SU-DHL-6 (cell line): Measurements from ENCODE around the gene THRA.

Experiments used
- H2AFZ ChIP-seq: fragments of 200-600 bp; sonication (generic); 2 replicates; pipeline ENCODE4 v1.6.1; 2014; ENCODE audit warnings: low read depth, mild to moderate bottlenecking, moderate library complexity, mixed read lengths, antibody characterized with exemption, low read length; ENCODE audit not compliant: severe bottlenecking
- H3F3A ChIP-seq: fragments of 200-600 bp; shearing (Covaris generic); 2 replicates; pipeline ENCODE4 v1.6.0; 2016; ENCODE audit warnings: antibody characterized with exemption, mild to moderate bottlenecking; ENCODE audit not compliant: insufficient read depth
- H3K27ac ChIP-seq: fragments of 200-600 bp; sonication (generic); 2 replicates; pipeline ENCODE4 v1.5.1; 2016; ENCODE audit warnings: low read depth, mild to moderate bottlenecking, low read length, moderate library complexity, mixed read lengths
- H3K27me3 ChIP-seq: fragments of 200-600 bp; sonication (generic), shearing (Covaris generic); 2 replicates; pipeline ENCODE4 v1.6.0; 2014; ENCODE audit warnings: mild to moderate bottlenecking, low read length
- H3K36me3 ChIP-seq: fragments of 200-600 bp; sonication (generic); 2 replicates; pipeline ENCODE4 v1.6.1; 2014; ENCODE audit warnings: mild to moderate bottlenecking, low read length, mixed read lengths
- H3K4me2 ChIP-seq: fragments of 300-600, 200-600 bp; shearing (Covaris generic), sonication (generic); 2 replicates; pipeline ENCODE4 v1.6.0; 2014; ENCODE audit warnings: low read length, low read depth, mild to moderate bottlenecking; ENCODE audit not compliant: poor library complexity, severe bottlenecking
- H3K4me3 ChIP-seq: fragments of 200-600 bp; sonication (generic); 2 replicates; pipeline ENCODE4 v1.5.1; 2014; ENCODE audit warnings: antibody characterized with exemption, low read length, mild to moderate bottlenecking, mixed read lengths; ENCODE audit not compliant: insufficient read depth, poor library complexity, severe bottlenecking
- H3K79me2 ChIP-seq: fragments of 200-600 bp; sonication (generic); 2 replicates; pipeline ENCODE4 v1.6.1; 2014; ENCODE audit warnings: mild to moderate bottlenecking, low read length, moderate library complexity; ENCODE audit not compliant: insufficient read depth
- H3K9ac ChIP-seq: fragments of 200-600 bp; sonication (generic); 2 replicates; pipeline ENCODE4 v1.7.0; 2014; ENCODE audit warnings: mild to moderate bottlenecking, low read length
- H3K9me2 ChIP-seq: fragments of 200-600 bp; sonication (generic); replicated peaks from 2 replicates; pipeline ENCODE4 v1.6.1; 2014; ENCODE audit warnings: low read length; ENCODE audit not compliant: insufficient read depth
- H3K9me3 ChIP-seq: fragments of 200-600 bp; sonication (generic); 2 replicates; pipeline ENCODE4 v1.6.1; 2014; ENCODE audit warnings: low read length, mixed read lengths; ENCODE audit not compliant: insufficient read depth
- H4K20me1 ChIP-seq: fragments of 200-600 bp; sonication (generic); 2 replicates; pipeline ENCODE4 v1.6.1; 2014; ENCODE audit warnings: low read depth, mild to moderate bottlenecking, antibody characterized with exemption, low read length, moderate library complexity, mixed read lengths
- EZH2phosphoT487 ChIP-seq: fragments of 200-600 bp; sonication (generic), shearing (Covaris generic); conservative IDR thresholded peaks from 2 replicates; pipeline ENCODE4 v1.6.1; 2018; ENCODE audit warnings: mild to moderate bottlenecking, antibody characterized with exemption, low read length, moderate library complexity, mixed read lengths
- TF ChIP-seq, protein P1 (sequence below): fragments of 200-600 bp; sonication (generic); IDR thresholded peaks from one replicate; pipeline ENCODE4 v1.5.1; 2017; ENCODE audit warnings: antibody characterized with exemption, mild to moderate bottlenecking, low read length, moderate library complexity; ENCODE audit not compliant: insufficient read depth, poor library complexity, severe bottlenecking

The THRA gene

DNA sequence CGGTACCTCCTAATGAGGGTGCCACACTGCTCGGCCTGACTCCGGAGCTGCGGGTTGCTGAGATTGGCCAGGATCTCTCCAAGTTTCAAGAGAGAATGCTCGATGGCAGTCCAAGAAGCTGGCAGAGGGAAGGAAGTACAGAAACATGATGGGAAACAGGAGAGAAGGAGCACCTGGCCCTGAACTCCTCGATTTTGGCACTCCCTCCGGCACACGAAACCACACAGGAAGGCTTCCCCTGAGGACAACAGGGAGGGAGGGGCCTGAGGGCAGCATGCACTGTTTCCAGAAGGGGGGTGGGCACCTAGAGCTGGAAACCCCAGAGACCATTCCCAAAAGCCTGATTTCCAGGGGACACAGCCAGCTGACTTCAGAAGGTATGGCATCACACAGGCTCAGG is 29.4 kb upstream of the THRA start:
- Histone ChIP-seq H3K9me2 (no peaks in the 10 kb centered on the region), H3K9ac (no peak overlapping the region), H3K4me3 (no peak overlapping the region), H3K27ac (no peak overlapping the region), H2AFZ (no peak overlapping the region), H3K27me3 (no peaks in the 10 kb centered on the region), H3K36me3 (no peaks in the 10 kb centered on the region), H3F3A (no peaks in the 10 kb centered on the region), H3K79me2 (no peaks in the 10 kb centered on the region), H3K9me3 (no peaks in the 10 kb centered on the region), H3K4me2 (no peak overlapping the region), H4K20me1 (no peaks in the 10 kb centered on the region)
- TF ChIP-seq, protein P1, sequence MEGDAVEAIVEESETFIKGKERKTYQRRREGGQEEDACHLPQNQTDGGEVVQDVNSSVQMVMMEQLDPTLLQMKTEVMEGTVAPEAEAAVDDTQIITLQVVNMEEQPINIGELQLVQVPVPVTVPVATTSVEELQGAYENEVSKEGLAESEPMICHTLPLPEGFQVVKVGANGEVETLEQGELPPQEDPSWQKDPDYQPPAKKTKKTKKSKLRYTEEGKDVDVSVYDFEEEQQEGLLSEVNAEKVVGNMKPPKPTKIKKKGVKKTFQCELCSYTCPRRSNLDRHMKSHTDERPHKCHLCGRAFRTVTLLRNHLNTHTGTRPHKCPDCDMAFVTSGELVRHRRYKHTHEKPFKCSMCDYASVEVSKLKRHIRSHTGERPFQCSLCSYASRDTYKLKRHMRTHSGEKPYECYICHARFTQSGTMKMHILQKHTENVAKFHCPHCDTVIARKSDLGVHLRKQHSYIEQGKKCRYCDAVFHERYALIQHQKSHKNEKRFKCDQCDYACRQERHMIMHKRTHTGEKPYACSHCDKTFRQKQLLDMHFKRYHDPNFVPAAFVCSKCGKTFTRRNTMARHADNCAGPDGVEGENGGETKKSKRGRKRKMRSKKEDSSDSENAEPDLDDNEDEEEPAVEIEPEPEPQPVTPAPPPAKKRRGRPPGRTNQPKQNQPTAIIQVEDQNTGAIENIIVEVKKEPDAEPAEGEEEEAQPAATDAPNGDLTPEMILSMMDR: no peak
- no peak for TF ChIP-seq EZH2phosphoT487

DNA sequence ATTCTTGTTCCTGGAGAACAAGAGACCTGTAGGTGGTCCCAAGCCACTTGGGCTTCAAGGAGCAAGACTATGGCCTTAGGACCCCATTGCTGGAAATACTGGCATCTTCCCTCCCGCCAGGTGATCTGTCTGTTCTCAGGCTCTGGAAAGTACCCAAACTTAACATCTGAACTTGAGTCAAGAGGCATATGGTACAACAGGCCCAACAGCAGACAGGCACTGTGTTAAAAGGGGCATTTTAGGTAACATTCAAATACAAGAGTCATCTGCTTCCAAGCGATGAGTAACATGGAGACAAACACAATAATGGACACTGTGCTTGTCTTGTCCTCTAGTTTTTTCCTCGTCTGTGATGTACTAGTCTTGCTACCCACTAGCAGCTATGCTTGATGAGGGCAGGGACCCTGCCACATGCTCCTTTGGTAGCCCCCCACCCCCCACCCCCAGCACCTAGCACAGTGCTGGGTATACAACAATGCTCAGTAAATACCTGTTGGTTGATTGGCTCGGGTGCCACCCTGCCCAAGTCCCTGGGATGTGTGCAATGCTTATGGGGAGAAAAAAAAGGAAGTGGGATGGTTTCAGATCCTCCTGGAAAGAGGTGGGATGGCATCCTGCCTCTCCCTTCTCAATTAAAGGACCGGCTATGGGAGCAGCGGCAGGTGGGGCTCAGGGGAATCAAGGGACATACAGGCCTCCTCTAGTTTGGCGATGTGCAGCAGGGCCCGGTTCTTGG is 28.2 kb upstream of the THRA start:
- Histone ChIP-seq H3K27ac (no peak overlapping the region), H3K9me2 (no peaks in the 10 kb centered on the region), H3K4me3 (no peak overlapping the region), H3K9me3 (no peaks in the 10 kb centered on the region), H3K4me2 (no peak overlapping the region), H3K79me2 (no peaks in the 10 kb centered on the region), H2AFZ (no peak overlapping the region), H3F3A (no peaks in the 10 kb centered on the region), H3K36me3 (no peaks in the 10 kb centered on the region), H3K9ac (no peak overlapping the region), H4K20me1 (no peaks in the 10 kb centered on the region), H3K27me3 (no peaks in the 10 kb centered on the region)
- TF ChIP-seq, protein P1: no peak
- TF ChIP-seq EZH2phosphoT487: no peak

DNA sequence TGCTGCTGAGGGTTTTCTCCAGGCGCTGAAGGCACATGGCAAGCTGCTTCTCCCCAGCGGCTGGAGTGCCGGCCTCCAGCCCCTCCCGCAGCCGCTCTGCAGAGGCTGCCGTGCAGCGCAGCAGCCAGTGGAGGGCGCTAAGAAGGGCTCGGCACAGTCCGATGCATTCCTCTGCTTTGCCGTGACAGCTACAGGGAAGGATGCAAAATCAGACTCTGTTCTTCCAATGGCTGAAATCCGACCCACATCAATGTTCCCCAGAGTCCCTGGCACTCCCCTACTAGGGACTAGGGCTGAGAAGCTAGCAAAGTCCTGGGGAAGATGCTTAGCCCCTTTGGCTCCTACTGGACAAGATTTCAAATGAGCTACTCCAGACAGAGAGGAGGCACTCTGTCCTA is 27.6 kb upstream of the THRA start:
- H3K79me2 ChIP-seq: no peaks in the 10 kb centered on the region
- no peaks in the 10 kb centered on the region for H3K9me2 ChIP-seq
- H3K27me3 ChIP-seq: no peaks in the 10 kb centered on the region
- no peaks in the 10 kb centered on the region for H3K9me3 ChIP-seq
- H3K36me3 ChIP-seq: no peaks in the 10 kb centered on the region
- H3K4me3 ChIP-seq: no peak overlapping the region
- no peaks in the 10 kb centered on the region for H4K20me1 ChIP-seq
- no peaks in the 10 kb centered on the region for H3F3A ChIP-seq
- H3K27ac ChIP-seq: no peak overlapping the region
- TF ChIP-seq, protein P1: peak; percentile 54
- TF ChIP-seq EZH2phosphoT487: no peak
- H2AFZ ChIP-seq: no peak overlapping the region
- no peak overlapping the region for H3K4me2 ChIP-seq
- no peak overlapping the region for H3K9ac ChIP-seq
